Heart right ventricle (tissue), 16 donors: ENCODE results near the gene ZXDC. TPM values are rescaled to one million over a fixed set of nuclear protein-coding genes. Genes with fewer than 3 reads are reported as not detected.

ENCODE experiments used
- ATAC-seq, 8 donors: fragments of 200-7000 bp; cut with Tn5 transposase; one replicate each; pipeline ENCODE4 v1.9.1; 2020; ENCODE audit warnings: mild to moderate bottlenecking in 8 of 8, moderate library complexity in 8 of 8, moderate number of reproducible peaks in 1 of 8
- DNase-seq, 2 donors: peaks; one replicate each; pipeline ENCODE4 v3.0.0-alpha.2; 2020
- H3K27ac ChIP-seq, 10 donors: fragments of 200-600 bp; sonication (generic) in 2 of 10; one replicate each; pipeline versions ENCODE4 v1.5.0 to v1.8.0; 2020 to 2022; ENCODE audit warnings: mild to moderate bottlenecking in 3 of 10
- H3K27me3 ChIP-seq, 7 donors: fragments of 200-600 bp; one replicate each; pipeline ENCODE4 v1.8.0; 2021 to 2022; ENCODE audit warnings: mild to moderate bottlenecking in 2 of 7
- H3K36me3 ChIP-seq, 9 donors: fragments of 200-600 bp; sonication (generic) in 1 of 9; one replicate each; pipeline versions ENCODE4 v1.5.0 to v1.8.0; 2020 to 2022; ENCODE audit warnings: mild to moderate bottlenecking in 2 of 9
- H3K4me1 ChIP-seq, 9 donors: fragments of 200-600 bp; sonication (generic) in 1 of 9; one replicate each; pipeline versions ENCODE4 v1.5.0 to v1.8.0; 2020 to 2022; ENCODE audit warnings: mild to moderate bottlenecking in 4 of 9
- H3K4me3 ChIP-seq, 10 donors: fragments of 200-600 bp; sonication (generic) in 2 of 10; one replicate each; pipeline versions ENCODE4 v1.5.0 to v1.8.0; 2020 to 2022; ENCODE audit warnings: mild to moderate bottlenecking in 7 of 10, moderate library complexity in 2 of 10
- H3K9me3 ChIP-seq, 11 donors: fragments of 200-600 bp in 10 of 11; sonication (generic) in 2 of 11; one replicate each; pipeline versions ENCODE4 v1.5.0 to v1.8.0; 2013 to 2022; ENCODE audit warnings: mild to moderate bottlenecking in 2 of 11, control low read depth in 1 of 11, moderate library complexity in 1 of 11
- CTCF ChIP-seq, 9 donors: fragments of 200-600 bp; sonication (generic) in 2 of 9; IDR thresholded peaks; one replicate each; pipeline versions ENCODE4 v1.5.0 to v1.8.0; 2021 to 2022; ENCODE audit warnings: antibody characterized with exemption in 9 of 9, mild to moderate bottlenecking in 5 of 9, moderate library complexity in 1 of 9
- WGBS, 2 donors: extraction: QIAGEN DNeasy Blood & Tissue Kit; methylation state at CpG; one replicate each; pipeline ENCODE4 v1.1.7; 2013; ENCODE audit warnings: inconsistent platforms in 1 of 2; 5-methylcytosine and 5-hydroxymethylcytosine counted together
- intact Hi-C, 10 donors: fragments of 100-400 bp; cut with DNase I; formaldehyde crosslinking; loops; one replicate each; pipeline versions ENCODE4 v1.11.1 to v1.14.2; 2022
- polyA plus RNA-seq, 2 donors: library from polyadenylated mRNA; stranded (reverse); fragments of 200-250 nt; gene quantifications; one replicate each; pipeline ENCODE4 v1.2.3, GENCODE V29; 2013
- total RNA-seq, 10 donors: library from RNA; stranded (reverse); fragmentation: NEBNext Ultra II Directional in 3 of 10; extraction: Animal tissue kit (Norgen Biotek cat#: 25700) in 3 of 10; gene quantifications; one replicate each; pipeline versions ENCODE4 v1.2.1 to v1.2.4, GENCODE V29; 2021 to 2023
- donor health status: Arrhythmogenic right ventricular cardiomyopathy.
- donor health status: ischemic (EF 13 %, LVEDD 7.1; RV severe dilation, severe dysfunction).
- donor health status: healthy with polysubstance abuse.
- donor health status: DM: no; HTN: yes; CAD: no.
- donor health status: DM: no; HTN: no; CAD: no.
- donor health status: ischemic (EF 25% LVEDD 6.9; RV normal size, moderate dysfunction).
- donor health status: ischemic (EF 25% LVEDD 5.7; RV mildly dilated, moderate dysfunction).
- donor health status: healthy.
- donor health status: DM: yes; HTN: yes; CAD: no.
- donor health status: Ischemic cardiomyopathy.
- donor health status: ischemic (EF 35%, LVEDD 5.7; RV mildly dilated, moderate dysfunction).
- donor health status: nonischemic (EF 11% LVEDD 7.7; RV severe dilation, severe dysfunction).
- donor health status: DM: yes; HTN: yes; CAD: no.
- donor health status: PGD.
- donor health status: ischemic (EF 29% LVEDD 5.4; RV normal size, mild dysfunction).
- donor health status: nonischemic (EF 23%, LVEDD 6.1; RV moderate dilation, normal function).

Gene ZXDC
- total and polyA plus RNA-seq, 12 donors: 6.6 to 25.4 (median 19.4) TPM

- intact Hi-C loops: no loop called here
- Histone ChIP-seq H3K4me3 (no peak overlapping the region), H3K9me3 (no peaks in the 10 kb centered on the region), H3K4me1 (peaks cover 0 to 25% (median 10%) of the 10 kb centered on the region in 9 donors), H3K36me3 (no peaks in the 10 kb centered on the region), H3K27ac (no peak overlapping the region), H3K27me3 (no peaks in the 10 kb centered on the region)
- 95 to 99% methylated on average over 9 of the region's 9 CpGs for WGBS, 2 donors
- DNase-seq (no peak), ATAC-seq (no peak)
- no peak for TF ChIP-seq CTCF (IDR thresholded peaks at IDR 0.05)
These were observed 10.3 kb upstream of the ZXDC start for GRCh38 chr3:126485956-126486355.

- WGBS, 2 donors: 86 to 90% methylated on average over 8 of the region's 8 CpGs
- Histone ChIP-seq H3K27me3 (no peaks in the 10 kb centered on the region), H3K27ac (no peak overlapping the region), H3K4me3 (no peak overlapping the region), H3K4me1 (peaks cover 0 to 27% (median 10%) of the 10 kb centered on the region in 9 donors), H3K9me3 (no peaks in the 10 kb centered on the region), H3K36me3 (no peaks in the 10 kb centered on the region)
- no peak for ATAC-seq
- TF ChIP-seq CTCF (IDR thresholded peaks at IDR 0.05): no peak
- intact Hi-C loops: no loop called here
- no peak for DNase-seq
These were observed 9.6 kb upstream of the ZXDC start for GRCh38 chr3:126485176-126485897.

- Histone ChIP-seq H3K4me3 (no peak overlapping the region), H3K27me3 (no peaks in the 10 kb centered on the region), H3K27ac (no peak overlapping the region), H3K9me3 (no peaks in the 10 kb centered on the region), H3K4me1 (peaks cover 0 to 23% (median 10%) of the 10 kb centered on the region in 9 donors), H3K36me3 (no peaks in the 10 kb centered on the region)
- no peak for ATAC-seq
- 84 to 86% methylated on average over 3 of the region's 3 CpGs for WGBS, 2 donors
- intact Hi-C loops: no loop called here
- TF ChIP-seq CTCF (IDR thresholded peaks at IDR 0.05): no peak
- DNase-seq: no peak
These were observed 9.0 kb upstream of the ZXDC start for GRCh38 chr3:126484662-126485061.

- WGBS, 2 donors: 83 to 90% methylated on average over 3 of the region's 3 CpGs
- no peak overlapping the region for H3K27ac ChIP-seq
- no peak for DNase-seq
- no peak for ATAC-seq
- intact Hi-C loops: no loop called here
- peaks cover 0 to 23% (median 10%) of the 10 kb centered on the region in 9 donors for H3K4me1 ChIP-seq
- no peak for TF ChIP-seq CTCF (IDR thresholded peaks at IDR 0.05)
- H3K9me3 ChIP-seq: no peaks in the 10 kb centered on the region
- no peak overlapping the region for H3K4me3 ChIP-seq
- H3K36me3 ChIP-seq: no peaks in the 10 kb centered on the region
- no peaks in the 10 kb centered on the region for H3K27me3 ChIP-seq
These were observed 8.5 kb upstream of the ZXDC start for GRCh38 chr3:126484148-126484547.
